Measurements from ENCODE around the gene TJAP1.

Gene TJAP1

DNA sequence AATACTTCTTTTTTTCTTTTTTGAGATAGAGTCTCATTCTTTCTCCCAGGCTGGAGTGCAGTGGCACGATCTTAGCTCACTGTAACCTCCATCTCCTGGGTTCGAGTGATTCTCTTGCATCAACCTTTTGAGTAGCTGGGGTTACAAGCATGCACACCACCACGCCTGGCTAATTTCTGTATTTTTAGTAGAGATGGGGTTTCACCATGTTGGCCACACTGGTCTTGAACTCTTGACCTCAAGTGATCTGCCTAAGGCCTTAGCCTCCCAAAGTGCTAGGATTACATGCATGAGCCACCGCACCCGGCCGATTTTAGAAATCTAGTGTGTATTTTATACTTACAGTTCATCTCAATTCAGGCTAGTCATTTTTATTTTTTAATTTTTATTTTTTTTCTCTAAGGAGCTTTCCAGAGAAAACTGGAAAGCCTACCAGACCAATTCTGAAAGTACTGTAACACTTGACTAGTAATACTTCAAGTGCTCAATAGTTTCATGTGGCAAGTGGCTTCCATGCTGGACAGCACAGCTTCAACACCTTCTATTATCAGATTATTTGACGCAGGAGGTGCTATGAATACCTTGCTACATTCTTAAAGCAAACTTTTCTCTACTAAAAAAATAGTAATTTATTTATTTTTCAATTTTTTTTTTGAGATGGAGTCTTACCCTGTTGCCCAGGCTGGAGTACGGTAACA lies 64.6 kb downstream of the TJAP1 start:
- Histone ChIP-seq H3K9ac (ENCODE audit: low read length) (no peak overlapping the region), H2AFZ (ENCODE audit: low read depth, low read length, severe bottlenecking) (no peak overlapping the region), H3K27me3 (ENCODE audit: low read length) (no peaks in the 10 kb centered on the region), H3K79me2 (ENCODE audit: insufficient read depth, low read length) (no peaks in the 10 kb centered on the region), H3K4me3 (ENCODE audit: insufficient read depth, low read length, poor library complexity, severe bottlenecking) (no peak overlapping the region), H4K20me1 (ENCODE audit: low read depth, low read length) (no peaks in the 10 kb centered on the region), H3K27ac (ENCODE audit: low read depth, low read length) (no peak overlapping the region), H3K4me2 (ENCODE audit: low read depth, low read length, poor library complexity, severe bottlenecking) (no peak overlapping the region), H3K9me2 (replicated peaks; ENCODE audit: insufficient read depth, low read length) (no peaks in the 10 kb centered on the region), H3K9me3 (ENCODE audit: insufficient read depth, low read length) (no peaks in the 10 kb centered on the region), H3F3A (ENCODE audit: insufficient read depth) (no peaks in the 10 kb centered on the region), H3K36me3 (ENCODE audit: low read length) (peaks cover 55% of the 10 kb centered on the region)
- TF ChIP-seq EZH2phosphoT487 (conservative IDR thresholded peaks at IDR 0.05; ENCODE audit: low read length), result no peak
- TF ChIP-seq, protein P1, sequence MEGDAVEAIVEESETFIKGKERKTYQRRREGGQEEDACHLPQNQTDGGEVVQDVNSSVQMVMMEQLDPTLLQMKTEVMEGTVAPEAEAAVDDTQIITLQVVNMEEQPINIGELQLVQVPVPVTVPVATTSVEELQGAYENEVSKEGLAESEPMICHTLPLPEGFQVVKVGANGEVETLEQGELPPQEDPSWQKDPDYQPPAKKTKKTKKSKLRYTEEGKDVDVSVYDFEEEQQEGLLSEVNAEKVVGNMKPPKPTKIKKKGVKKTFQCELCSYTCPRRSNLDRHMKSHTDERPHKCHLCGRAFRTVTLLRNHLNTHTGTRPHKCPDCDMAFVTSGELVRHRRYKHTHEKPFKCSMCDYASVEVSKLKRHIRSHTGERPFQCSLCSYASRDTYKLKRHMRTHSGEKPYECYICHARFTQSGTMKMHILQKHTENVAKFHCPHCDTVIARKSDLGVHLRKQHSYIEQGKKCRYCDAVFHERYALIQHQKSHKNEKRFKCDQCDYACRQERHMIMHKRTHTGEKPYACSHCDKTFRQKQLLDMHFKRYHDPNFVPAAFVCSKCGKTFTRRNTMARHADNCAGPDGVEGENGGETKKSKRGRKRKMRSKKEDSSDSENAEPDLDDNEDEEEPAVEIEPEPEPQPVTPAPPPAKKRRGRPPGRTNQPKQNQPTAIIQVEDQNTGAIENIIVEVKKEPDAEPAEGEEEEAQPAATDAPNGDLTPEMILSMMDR (IDR thresholded peaks at IDR 0.05; ENCODE audit: insufficient read depth, low read length, poor library complexity, severe bottlenecking), result no peak

DNA sequence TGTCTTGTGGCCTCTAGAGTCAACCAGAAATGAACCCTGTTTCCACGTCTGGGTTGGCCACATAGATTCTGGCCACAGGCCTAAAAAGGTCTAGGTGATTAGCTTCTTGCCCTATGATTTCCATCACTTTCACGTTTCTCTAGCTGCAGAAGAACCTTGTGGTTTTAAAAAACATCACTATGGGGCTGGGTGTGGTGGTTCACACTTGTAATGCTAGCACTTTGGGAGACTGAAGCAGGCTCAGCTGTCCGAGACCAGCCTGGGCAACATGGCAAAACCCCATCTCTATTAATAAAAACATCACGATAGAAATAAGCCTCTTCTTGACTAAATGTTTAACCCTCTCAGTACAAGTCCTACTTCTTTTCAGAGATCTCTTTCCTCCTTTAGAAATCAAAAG lies 67.1 kb downstream of the TJAP1 start:
- H3K9me2 ChIP-seq (replicated peaks; ENCODE audit: insufficient read depth, low read length), result no peaks in the 10 kb centered on the region
- H3K79me2 ChIP-seq (ENCODE audit: insufficient read depth, low read length), result no peaks in the 10 kb centered on the region
- no peak overlapping the region for H3K27ac ChIP-seq (ENCODE audit: low read depth, low read length)
- no peaks in the 10 kb centered on the region for H4K20me1 ChIP-seq (ENCODE audit: low read depth, low read length)
- no peak overlapping the region for H3K4me2 ChIP-seq (ENCODE audit: low read depth, low read length, poor library complexity, severe bottlenecking)
- H3K36me3 ChIP-seq (ENCODE audit: low read length), result peaks cover 60% of the 10 kb centered on the region
- H3K9me3 ChIP-seq (ENCODE audit: insufficient read depth, low read length), result no peaks in the 10 kb centered on the region
- H2AFZ ChIP-seq (ENCODE audit: low read depth, low read length, severe bottlenecking), result no peak overlapping the region
- H3K9ac ChIP-seq (ENCODE audit: low read length), result no peak overlapping the region
- no peaks in the 10 kb centered on the region for H3F3A ChIP-seq (ENCODE audit: insufficient read depth)
- no peak overlapping the region for H3K4me3 ChIP-seq (ENCODE audit: insufficient read depth, low read length, poor library complexity, severe bottlenecking)
- TF ChIP-seq EZH2phosphoT487 (conservative IDR thresholded peaks at IDR 0.05; ENCODE audit: low read length), result no peak
- TF ChIP-seq, protein P1 (IDR thresholded peaks at IDR 0.05; ENCODE audit: insufficient read depth, low read length, poor library complexity, severe bottlenecking), result no peak
- no peaks in the 10 kb centered on the region for H3K27me3 ChIP-seq (ENCODE audit: low read length)

DNA sequence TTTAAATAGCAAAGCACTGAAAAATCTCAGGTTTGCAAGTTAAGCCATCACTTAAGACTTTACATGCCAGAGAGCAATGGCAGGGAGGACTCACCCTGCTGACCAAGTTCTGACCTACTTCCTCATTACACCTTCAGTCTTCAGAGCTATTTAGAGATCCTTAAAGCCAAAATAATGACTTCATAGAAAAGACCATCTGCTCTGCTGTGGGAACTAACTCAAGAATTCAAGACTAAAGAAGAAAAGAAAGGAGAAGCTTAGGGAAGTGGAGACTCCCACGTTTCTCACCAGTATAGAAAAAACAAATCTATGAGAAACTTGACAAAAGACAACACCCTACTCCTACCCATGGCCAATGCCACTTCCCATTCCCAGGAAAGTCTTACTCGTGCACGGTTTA lies 69.9 kb downstream of the TJAP1 start:
- 0 out of 2 replicates have a peak, but pooled peaks cover 3% of the 10 kb centered on the region for H3F3A ChIP-seq (ENCODE audit: insufficient read depth)
- H3K9me3 ChIP-seq (ENCODE audit: insufficient read depth, low read length), result no peaks in the 10 kb centered on the region
- H3K27me3 ChIP-seq (ENCODE audit: low read length), result no peaks in the 10 kb centered on the region
- H3K9ac ChIP-seq (ENCODE audit: low read length), result no peak overlapping the region
- no peaks in the 10 kb centered on the region for H3K79me2 ChIP-seq (ENCODE audit: insufficient read depth, low read length)
- no peaks in the 10 kb centered on the region for H4K20me1 ChIP-seq (ENCODE audit: low read depth, low read length)
- no peak overlapping the region for H3K4me3 ChIP-seq (ENCODE audit: insufficient read depth, low read length, poor library complexity, severe bottlenecking)
- peaks cover 68% of the 10 kb centered on the region for H3K36me3 ChIP-seq (ENCODE audit: low read length)
- H2AFZ ChIP-seq (ENCODE audit: low read depth, low read length, severe bottlenecking), result no peak overlapping the region
- TF ChIP-seq, protein P1 (IDR thresholded peaks at IDR 0.05; ENCODE audit: insufficient read depth, low read length, poor library complexity, severe bottlenecking), result no peak
- no peak for TF ChIP-seq EZH2phosphoT487 (conservative IDR thresholded peaks at IDR 0.05; ENCODE audit: low read length)
- no peaks in the 10 kb centered on the region for H3K9me2 ChIP-seq (replicated peaks; ENCODE audit: insufficient read depth, low read length)
- H3K27ac ChIP-seq (ENCODE audit: low read depth, low read length), result no peak overlapping the region
- no peak overlapping the region for H3K4me2 ChIP-seq (ENCODE audit: low read depth, low read length, poor library complexity, severe bottlenecking)
